Neural cell (in vitro differentiated cells): ENCODE measurements around the gene CACTIN. TPM values are rescaled to one million over a fixed set of nuclear protein-coding genes. Genes with fewer than 3 reads are reported as not detected.
"Not testable (repeated sequence)": the region's sequence is repeated elsewhere in the genome, so short reads cannot be mapped to it uniquely, and the experiment has no call there.

Source experiments
- H2AFZ ChIP-seq: fragments of 200-600, 300-800 bp; sonication (generic), shearing (Covaris generic); 2 replicates; pipeline ENCODE4 v1.6.0; 2014; ENCODE audit warnings: low read depth, mild to moderate bottlenecking, antibody characterized with exemption, low read length, moderate library complexity
- H3F3A ChIP-seq: fragments of 200-600 bp; shearing (Covaris generic); 2 replicates; pipeline ENCODE4 v1.6.1; 2016; ENCODE audit warnings: mild to moderate bottlenecking, moderate library complexity, mixed read lengths, antibody characterized with exemption, low read length; ENCODE audit not compliant: insufficient read depth, poor library complexity, severe bottlenecking
- H3K27ac ChIP-seq: fragments of 200-600, 300-800 bp; sonication (generic), shearing (Covaris generic); 2 replicates; pipeline ENCODE4 v1.5.1; 2014; ENCODE audit warnings: mild to moderate bottlenecking, low read length, moderate library complexity
- H3K27me3 ChIP-seq: fragments of 300-800, 200-600 bp; sonication (generic), shearing (Covaris generic); 2 replicates; pipeline ENCODE4 v1.6.0; 2014; ENCODE audit warnings: mild to moderate bottlenecking, low read depth, low read length, moderate library complexity; ENCODE audit not compliant: insufficient read depth
- H3K36me3 ChIP-seq: fragments of 300-800, 200-600 bp; sonication (generic), shearing (Covaris generic); 2 replicates; pipeline ENCODE4 v1.5.1; 2014; ENCODE audit warnings: mild to moderate bottlenecking, antibody characterized with exemption, low read length, moderate library complexity; ENCODE audit not compliant: insufficient read depth
- H3K4me2 ChIP-seq: fragments of 300-800, 200-600 bp; sonication (generic), shearing (Covaris generic); 2 replicates; pipeline ENCODE4 v1.6.0; 2014; ENCODE audit warnings: mild to moderate bottlenecking, low read length
- H3K4me3 ChIP-seq: fragments of 300-800, 200-600 bp; sonication (generic), shearing (Covaris generic); 2 replicates; pipeline ENCODE4 v1.5.1; 2014; ENCODE audit warnings: mild to moderate bottlenecking, low read length, moderate library complexity
- H3K79me2 ChIP-seq: fragments of 200-600 bp; shearing (Covaris generic); replicated peaks from 2 replicates; pipeline ENCODE4 v1.6.0; 2014; ENCODE audit warnings: mild to moderate bottlenecking, low read length, moderate library complexity; ENCODE audit not compliant: insufficient read depth
- H3K9ac ChIP-seq: fragments of 300-800, 200-600 bp; sonication (generic), shearing (Covaris generic); 2 replicates; pipeline ENCODE4 v1.6.1; 2016; ENCODE audit warnings: mild to moderate bottlenecking, low read length, mixed read lengths
- H3K9me2 ChIP-seq: fragments of 200-600 bp; shearing (Covaris generic); 2 replicates; pipeline ENCODE4 v1.6.1; 2016; ENCODE audit warnings: mild to moderate bottlenecking, low read length, mixed read lengths; ENCODE audit not compliant: insufficient read depth
- H3K9me3 ChIP-seq: fragments of 200-600, 300-800 bp; sonication (generic), shearing (Covaris generic); 2 replicates; pipeline ENCODE4 v1.6.1; 2016; ENCODE audit warnings: mild to moderate bottlenecking, mixed run types, low read length, moderate library complexity, mixed read lengths
- H4K20me1 ChIP-seq: fragments of 200-600 bp; shearing (Covaris generic); 2 replicates; pipeline ENCODE4 v1.6.1; 2016; ENCODE audit warnings: mild to moderate bottlenecking, mixed run types; ENCODE audit not compliant: insufficient read depth
- EP300 ChIP-seq: fragments of 450-650 bp; conservative IDR thresholded peaks from 2 replicates; pipeline ENCODE4 v1.6.1; 2014; ENCODE audit warnings: antibody characterized with exemption, mild to moderate bottlenecking, moderate library complexity; ENCODE audit not compliant: poor library complexity, severe bottlenecking
- EZH2 ChIP-seq: fragments of 200-600, 300-800 bp; shearing (Covaris generic), sonication (generic); IDR thresholded peaks from 2 replicates; pipeline ENCODE4 v1.6.1; 2014; ENCODE audit warnings: antibody characterized with exemption, low read length, borderline replicate concordance, mild to moderate bottlenecking; ENCODE audit not compliant: insufficient read depth, poor library complexity, severe bottlenecking
- MXI1 ChIP-seq: fragments of 450-650 bp; conservative IDR thresholded peaks from 2 replicates; pipeline ENCODE4 v1.6.1; 2014; ENCODE audit warnings: antibody characterized with exemption, mild to moderate bottlenecking; ENCODE audit not compliant: poor library complexity, severe bottlenecking
- POLR2AphosphoS5 ChIP-seq: IDR thresholded peaks from 2 replicates; pipeline ENCODE4 v1.6.1; 2012
- RAD21 ChIP-seq: fragments of 450-650 bp; conservative IDR thresholded peaks from 2 replicates; pipeline ENCODE4 v1.6.1; 2014; ENCODE audit warnings: antibody characterized with exemption, mild to moderate bottlenecking, moderate library complexity
- SMC3 ChIP-seq: fragments of 450-650 bp; conservative IDR thresholded peaks from 2 replicates; pipeline ENCODE4 v1.6.1; 2014; ENCODE audit warnings: antibody characterized with exemption, mild to moderate bottlenecking, moderate library complexity; ENCODE audit not compliant: poor library complexity
- TAF1 ChIP-seq: IDR thresholded peaks from 2 replicates; pipeline ENCODE4 v1.6.1; 2012; ENCODE audit warnings: low read depth
- polyA plus RNA-seq: library from polyadenylated mRNA; depleted of rRNA; stranded (reverse); fragments of >200 nt; gene quantifications from 2 replicates; pipeline ENCODE4 v1.2.3, GENCODE V29; 2014
- TF ChIP-seq, protein P1 (sequence below): IDR thresholded peaks from 2 replicates; pipeline ENCODE4 v1.6.1; 2012; ENCODE audit warnings: borderline replicate concordance
- TF ChIP-seq, protein P2 (sequence below): fragments of 450-650 bp; IDR thresholded peaks from 2 replicates; pipeline ENCODE4 v1.5.1; 2014; ENCODE audit warnings: antibody characterized with exemption, mild to moderate bottlenecking, moderate library complexity; ENCODE audit not compliant: poor library complexity, severe bottlenecking

Gene CACTIN
- polyA plus RNA-seq, 1 donor from 2014 or later, result 21.4 TPM

DNA sequence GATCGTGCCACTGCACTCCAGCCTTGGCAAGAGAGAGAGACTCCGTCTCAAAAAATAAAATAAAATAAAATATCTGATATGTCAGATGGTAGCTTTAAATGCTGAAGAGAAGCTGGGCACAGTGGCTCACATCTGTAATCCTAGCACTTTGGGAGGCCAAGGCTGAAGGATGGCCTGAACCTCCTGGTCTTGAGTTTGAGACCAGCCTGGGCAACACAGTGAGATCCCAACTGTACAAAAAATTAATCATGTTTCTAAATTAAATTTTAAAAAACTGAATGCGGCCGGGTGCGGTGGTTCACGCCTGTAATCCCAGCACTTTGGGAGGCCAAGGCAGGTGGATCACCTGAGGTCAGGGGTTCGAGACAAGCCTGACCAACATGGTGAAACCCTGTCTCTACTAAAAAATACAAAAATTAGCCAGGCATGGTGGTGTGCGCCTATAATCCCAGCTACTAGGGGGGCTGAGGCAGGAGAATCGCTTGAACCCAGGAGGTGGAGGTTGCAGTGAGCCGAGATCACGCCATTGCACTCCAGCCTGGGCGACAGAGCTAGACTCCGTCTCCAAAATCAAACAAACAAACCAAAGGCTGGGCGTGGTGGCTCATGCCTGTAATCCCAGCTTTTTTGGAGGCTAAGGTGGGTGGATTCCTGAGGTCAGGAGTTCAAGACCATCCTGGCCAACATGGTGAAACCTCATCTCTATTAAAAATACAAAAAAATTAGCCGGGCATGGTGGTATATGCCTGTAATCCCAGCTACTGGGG is 42.4 kb downstream of the CACTIN start:
- peaks cover 21% of the 10 kb centered on the region for H3K27me3 ChIP-seq
- not testable (repeated sequence) for H3K4me2 ChIP-seq, H3F3A ChIP-seq, H3K9me2 ChIP-seq, H4K20me1 ChIP-seq, H3K9me3 ChIP-seq, H2AFZ ChIP-seq, H3K79me2 ChIP-seq, H3K36me3 ChIP-seq, H3K27ac ChIP-seq, H3K4me3 ChIP-seq, H3K9ac ChIP-seq

DNA sequence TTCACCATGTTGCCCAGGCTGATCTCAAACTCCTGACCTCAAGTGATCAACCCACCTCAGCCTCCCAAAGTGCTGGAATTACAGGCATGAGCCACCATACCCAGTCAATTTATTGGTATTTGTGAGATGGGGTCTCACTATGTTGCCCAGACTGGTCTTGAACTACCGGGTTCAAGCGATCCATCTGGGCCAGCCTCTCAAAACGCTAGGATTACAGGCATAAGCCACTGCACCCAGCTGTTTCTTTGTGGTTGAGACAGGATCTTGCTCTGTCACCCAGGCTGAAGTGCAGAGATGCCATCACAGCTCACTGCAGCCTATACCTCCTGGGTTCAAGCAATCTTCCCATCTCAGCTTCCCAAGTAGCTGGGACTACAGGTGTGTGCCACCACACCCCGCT is 44.8 kb downstream of the CACTIN start:
- not testable (repeated sequence) for H3K79me2 ChIP-seq, H3K4me3 ChIP-seq
- H3K27me3 ChIP-seq, result peaks cover 19% of the 10 kb centered on the region

DNA sequence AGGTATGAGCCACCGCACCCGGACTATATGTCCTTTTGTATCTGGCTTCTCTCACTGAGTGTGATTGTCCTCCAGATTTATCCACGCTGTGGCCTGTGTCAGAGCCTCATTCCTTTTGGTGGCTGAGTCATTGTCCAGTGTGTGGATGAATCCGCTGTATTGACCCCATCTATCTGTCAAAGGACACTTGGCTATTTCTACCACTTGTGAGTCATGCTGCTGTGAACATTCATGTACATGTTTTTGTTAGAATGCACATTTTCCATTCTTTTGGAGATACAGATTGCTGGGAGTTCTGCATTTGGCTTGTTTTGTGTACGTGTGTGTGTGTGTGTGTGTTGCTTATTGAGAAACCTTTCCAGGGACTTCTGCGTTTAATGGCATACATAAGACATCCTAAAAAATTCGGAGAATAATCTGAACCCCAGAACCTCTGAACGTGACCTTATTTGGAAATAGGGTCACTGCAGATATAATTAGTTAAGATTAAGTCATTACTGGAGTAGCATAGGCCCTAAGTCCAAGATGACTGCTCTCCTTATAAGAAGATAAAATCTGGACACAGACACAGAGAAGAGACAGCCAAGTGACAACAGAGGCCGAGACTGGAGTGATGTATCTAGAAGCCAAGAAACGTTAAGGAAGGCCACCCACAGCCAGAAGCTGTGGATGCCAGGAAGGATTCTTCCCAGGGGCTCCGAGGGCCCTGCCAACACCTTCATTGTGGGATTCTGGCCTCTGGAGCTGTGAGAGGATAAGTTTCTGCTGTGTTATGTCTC is 46.2 kb downstream of the CACTIN start:
- no peaks in the 10 kb centered on the region for H3K9me3 ChIP-seq
- no peaks in the 10 kb centered on the region for H3F3A ChIP-seq
- H3K27me3 ChIP-seq, result peaks cover 6% of the 10 kb centered on the region
- H3K4me2 ChIP-seq, result no peak overlapping the region
- H3K36me3 ChIP-seq, result no peaks in the 10 kb centered on the region
- no peaks in the 10 kb centered on the region for H3K79me2 ChIP-seq
- TF ChIP-seq TAF1 (no peak), MXI1 (no peak), RAD21 (no peak), EZH2 (no peak), POLR2AphosphoS5 (no peak), EP300 (no peak), SMC3 (no peak)
- TF ChIP-seq, protein P1, sequence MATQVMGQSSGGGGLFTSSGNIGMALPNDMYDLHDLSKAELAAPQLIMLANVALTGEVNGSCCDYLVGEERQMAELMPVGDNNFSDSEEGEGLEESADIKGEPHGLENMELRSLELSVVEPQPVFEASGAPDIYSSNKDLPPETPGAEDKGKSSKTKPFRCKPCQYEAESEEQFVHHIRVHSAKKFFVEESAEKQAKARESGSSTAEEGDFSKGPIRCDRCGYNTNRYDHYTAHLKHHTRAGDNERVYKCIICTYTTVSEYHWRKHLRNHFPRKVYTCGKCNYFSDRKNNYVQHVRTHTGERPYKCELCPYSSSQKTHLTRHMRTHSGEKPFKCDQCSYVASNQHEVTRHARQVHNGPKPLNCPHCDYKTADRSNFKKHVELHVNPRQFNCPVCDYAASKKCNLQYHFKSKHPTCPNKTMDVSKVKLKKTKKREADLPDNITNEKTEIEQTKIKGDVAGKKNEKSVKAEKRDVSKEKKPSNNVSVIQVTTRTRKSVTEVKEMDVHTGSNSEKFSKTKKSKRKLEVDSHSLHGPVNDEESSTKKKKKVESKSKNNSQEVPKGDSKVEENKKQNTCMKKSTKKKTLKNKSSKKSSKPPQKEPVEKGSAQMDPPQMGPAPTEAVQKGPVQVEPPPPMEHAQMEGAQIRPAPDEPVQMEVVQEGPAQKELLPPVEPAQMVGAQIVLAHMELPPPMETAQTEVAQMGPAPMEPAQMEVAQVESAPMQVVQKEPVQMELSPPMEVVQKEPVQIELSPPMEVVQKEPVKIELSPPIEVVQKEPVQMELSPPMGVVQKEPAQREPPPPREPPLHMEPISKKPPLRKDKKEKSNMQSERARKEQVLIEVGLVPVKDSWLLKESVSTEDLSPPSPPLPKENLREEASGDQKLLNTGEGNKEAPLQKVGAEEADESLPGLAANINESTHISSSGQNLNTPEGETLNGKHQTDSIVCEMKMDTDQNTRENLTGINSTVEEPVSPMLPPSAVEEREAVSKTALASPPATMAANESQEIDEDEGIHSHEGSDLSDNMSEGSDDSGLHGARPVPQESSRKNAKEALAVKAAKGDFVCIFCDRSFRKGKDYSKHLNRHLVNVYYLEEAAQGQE, result no peak
- TF ChIP-seq, protein P2, sequence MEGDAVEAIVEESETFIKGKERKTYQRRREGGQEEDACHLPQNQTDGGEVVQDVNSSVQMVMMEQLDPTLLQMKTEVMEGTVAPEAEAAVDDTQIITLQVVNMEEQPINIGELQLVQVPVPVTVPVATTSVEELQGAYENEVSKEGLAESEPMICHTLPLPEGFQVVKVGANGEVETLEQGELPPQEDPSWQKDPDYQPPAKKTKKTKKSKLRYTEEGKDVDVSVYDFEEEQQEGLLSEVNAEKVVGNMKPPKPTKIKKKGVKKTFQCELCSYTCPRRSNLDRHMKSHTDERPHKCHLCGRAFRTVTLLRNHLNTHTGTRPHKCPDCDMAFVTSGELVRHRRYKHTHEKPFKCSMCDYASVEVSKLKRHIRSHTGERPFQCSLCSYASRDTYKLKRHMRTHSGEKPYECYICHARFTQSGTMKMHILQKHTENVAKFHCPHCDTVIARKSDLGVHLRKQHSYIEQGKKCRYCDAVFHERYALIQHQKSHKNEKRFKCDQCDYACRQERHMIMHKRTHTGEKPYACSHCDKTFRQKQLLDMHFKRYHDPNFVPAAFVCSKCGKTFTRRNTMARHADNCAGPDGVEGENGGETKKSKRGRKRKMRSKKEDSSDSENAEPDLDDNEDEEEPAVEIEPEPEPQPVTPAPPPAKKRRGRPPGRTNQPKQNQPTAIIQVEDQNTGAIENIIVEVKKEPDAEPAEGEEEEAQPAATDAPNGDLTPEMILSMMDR, result no peak
- H2AFZ ChIP-seq, result no peak overlapping the region
- H3K4me3 ChIP-seq, result no peak overlapping the region
- no peaks in the 10 kb centered on the region for H3K9me2 ChIP-seq
- no peak overlapping the region for H3K9ac ChIP-seq
- H4K20me1 ChIP-seq, result no peaks in the 10 kb centered on the region
- H3K27ac ChIP-seq, result no peak overlapping the region

More for the DNA sequence above, 44.8 kb downstream of the CACTIN start:
- H3F3A ChIP-seq, H3K9me2 ChIP-seq, H4K20me1 ChIP-seq, H3K4me2 ChIP-seq, H3K9ac ChIP-seq, H3K27ac ChIP-seq, H3K9me3 ChIP-seq, H2AFZ ChIP-seq, H3K36me3 ChIP-seq: not testable (repeated sequence)
